K562 (cell line): ENCODE data around the gene LGALS12. TPM values are rescaled to one million over a fixed set of nuclear protein-coding genes. Genes with fewer than 3 reads are reported as not detected.

Source experiments
- ATAC-seq: fragments of 200-7000 bp; cut with Tn5 transposase; 3 replicates; pipeline ENCODE4 v1.9.1; 2020; ENCODE audit warnings: moderate library complexity
- BruUV-seq: library from RNA; stranded (reverse); fragments of 400-500 nt; replicated peaks from 2 replicates; lab custom pipeline; 2021; lab: Mats Ljungman, UMichigan
- CTCF ChIA-PET: fragments of 300-600 bp; formaldehyde crosslinking; extraction: SDS; loops from one replicate; lab custom pipeline; 2021; ENCODE audit warnings: low intra/inter-chr PET ratio; lab: Yijun Ruan, JAX
- POLR2A ChIA-PET: fragments of 300-600, 350-650 bp; sonication (Branson Sonifier 250); formaldehyde crosslinking; extraction: SDS; loops from one replicate; lab custom pipeline; 2021; ENCODE audit warnings: antibody characterized with exemption, inconsistent platforms; lab: Yijun Ruan, JAX
- DNase-seq, 4 experiments: peaks; one replicate each; pipeline versions ENCODE4 v3.0.0 to v3.0.0-alpha.2; 2011 to 2018; ENCODE audit warnings: low spot score in 3 of 4, mixed read lengths in 3 of 4; ENCODE audit errors: extremely low read depth in 1 of 4
- FAIRE-seq: peaks from 2 replicates; lab custom pipeline; 2011; peaks lifted over from hg19 to GRCh38; lab: Jason Lieb, UNC
- H2AFZ ChIP-seq: 2 replicates; pipeline ENCODE4 v1.6.0; 2011; ENCODE audit warnings: low read depth, low read length, control low read depth, inconsistent platforms
- H3K27ac ChIP-seq: fragments of 200-600 bp; 3 replicates; pipeline ENCODE4 v1.8.0; 2011; ENCODE audit warnings: low read depth, mild to moderate bottlenecking, control low read depth, inconsistent platforms, low read length, moderate library complexity, mixed read lengths; ENCODE audit errors: extremely low read depth
- H3K27me3 ChIP-seq, 2 experiments: fragments of 300-600 bp in 1 of 2; 2 replicates in 1 of 2; 3 replicates in 1 of 2; pipeline versions ENCODE4 v1.6.0 to v1.8.0; 2011; ENCODE audit warnings: inconsistent platforms in 2 of 2, low read length in 2 of 2, mild to moderate bottlenecking in 1 of 2, mixed read lengths in 1 of 2, moderate library complexity in 1 of 2; ENCODE audit not compliant: control insufficient read depth in 2 of 2, insufficient read depth in 2 of 2
- H3K36me3 ChIP-seq: fragments of 300-600 bp; 3 replicates; pipeline ENCODE4 v1.8.0; 2011; ENCODE audit warnings: mild to moderate bottlenecking, low read length, inconsistent platforms; ENCODE audit not compliant: control insufficient read depth, insufficient read depth
- H3K4me1 ChIP-seq, 2 experiments: fragments of 200-600 bp in 1 of 2; replicated peaks in 1 of 2; 2 replicates in 1 of 2; 3 replicates in 1 of 2; pipeline versions ENCODE4 v1.5.1 to v1.8.0; 2011; ENCODE audit warnings: inconsistent platforms in 2 of 2, low read length in 2 of 2, mild to moderate bottlenecking in 1 of 2, mixed read lengths in 1 of 2, moderate library complexity in 1 of 2; ENCODE audit not compliant: control insufficient read depth in 2 of 2, insufficient read depth in 2 of 2
- H3K4me2 ChIP-seq: 2 replicates; pipeline ENCODE4 v1.6.1; 2011; ENCODE audit warnings: low read length, control low read depth, inconsistent platforms, mixed read lengths; ENCODE audit not compliant: insufficient read depth
- H3K4me3 ChIP-seq: fragments of 200-600 bp; sonication (generic), shearing (Covaris generic); 2 replicates; pipeline ENCODE4 v1.5.1; 2016; ENCODE audit warnings: control low read depth, inconsistent platforms
- H3K79me2 ChIP-seq: fragments of 200-600 bp; 3 replicates; pipeline ENCODE4 v1.8.0; 2011; ENCODE audit warnings: low read length, inconsistent platforms; ENCODE audit not compliant: control insufficient read depth, insufficient read depth
- H3K9ac ChIP-seq, 2 experiments: 2 replicates each; pipeline versions ENCODE4 v1.6.0 to v1.6.1; 2011; ENCODE audit warnings: low read depth in 2 of 2, low read length in 2 of 2, control low read depth in 1 of 2, inconsistent platforms in 1 of 2, mild to moderate bottlenecking in 1 of 2, mixed read lengths in 1 of 2; ENCODE audit not compliant: insufficient read depth in 1 of 2
- H3K9me1 ChIP-seq: one replicate; pipeline ENCODE4 v1.6.0; 2011; ENCODE audit warnings: inconsistent platforms, mild to moderate bottlenecking, low read length, moderate library complexity; ENCODE audit not compliant: control insufficient read depth, insufficient read depth
- H3K9me3 ChIP-seq: replicated peaks from 2 replicates; pipeline ENCODE4 v1.5.1; 2011; ENCODE audit warnings: low read depth, low read length, inconsistent platforms; ENCODE audit not compliant: control insufficient read depth, insufficient read depth
- H4K20me1 ChIP-seq: replicated peaks from 2 replicates; pipeline ENCODE4 v1.6.1; 2011; ENCODE audit warnings: low read length, inconsistent platforms, mixed read lengths; ENCODE audit not compliant: control insufficient read depth, insufficient read depth
- FOXK1 ChIP-seq: sonication (generic); formaldehyde crosslinking; IDR thresholded peaks from 2 replicates; pipeline ENCODE4 v1.8.0; 2022; ENCODE audit warnings: missing genetic modification reagents, mild to moderate bottlenecking, borderline replicate concordance
- NCOA2 ChIP-seq, 2 experiments: fragments of 450-650 bp; IDR thresholded peaks; 2 replicates each; pipeline ENCODE4 v1.6.1; 2018; ENCODE audit warnings: mild to moderate bottlenecking in 2 of 2, moderate library complexity in 1 of 2; ENCODE audit not compliant: partially characterized antibody in 2 of 2
- NFATC3 ChIP-seq: fragments of 450-650 bp; IDR thresholded peaks from 2 replicates; pipeline ENCODE4 v1.6.1; 2017; ENCODE audit warnings: mild to moderate bottlenecking
- NR2C1 ChIP-seq, 2 experiments: fragments of 450-650 bp; IDR thresholded peaks; 2 replicates each; pipeline ENCODE4 v1.6.1; 2017; ENCODE audit warnings: mild to moderate bottlenecking in 2 of 2, antibody characterized with exemption in 1 of 2, inconsistent platforms in 1 of 2, missing compliant biosample characterization in 1 of 2, missing genetic modification characterization in 1 of 2
- NUFIP1 ChIP-seq: fragments of 450-650 bp; IDR thresholded peaks from 2 replicates; pipeline ENCODE4 v1.6.1; 2018; ENCODE audit not compliant: partially characterized antibody
- PCBP2 ChIP-seq: fragments of 200-400 bp; formaldehyde crosslinking; IDR thresholded peaks from 2 replicates; pipeline ENCODE4 v1.6.1; 2018; ENCODE audit warnings: low read length, low read depth, mild to moderate bottlenecking, moderate library complexity; ENCODE audit not compliant: poor library complexity, severe bottlenecking
- RBBP5 ChIP-seq: fragments of 200-600 bp; sonication (generic); IDR thresholded peaks from 2 replicates; pipeline ENCODE4 v1.6.1; 2012; ENCODE audit warnings: borderline replicate concordance, mild to moderate bottlenecking, low read length, control low read depth, inconsistent platforms; ENCODE audit not compliant: insufficient read depth, poor library complexity, severe bottlenecking
- RFX5 ChIP-seq: IDR thresholded peaks from 2 replicates; pipeline ENCODE4 v1.6.1; 2011; ENCODE audit warnings: low read depth, mild to moderate bottlenecking, improper control_type of control experiment, low read length
- TCFL5 ChIP-seq: fragments of 250-450 bp; sonication (Bioruptor Pico); conservative IDR thresholded peaks from 2 replicates; pipeline ENCODE4 v1.6.1; 2021; ENCODE audit warnings: mild to moderate bottlenecking, moderate library complexity, matching md5 sums
- XRCC5 ChIP-seq: fragments of 200-400 bp; formaldehyde crosslinking; IDR thresholded peaks from 2 replicates; pipeline ENCODE4 v1.6.1; 2017; ENCODE audit warnings: low read depth, mild to moderate bottlenecking, low read length
- ZNF212 ChIP-seq: fragments of 450-650 bp; formaldehyde crosslinking; IDR thresholded peaks from 2 replicates; pipeline ENCODE4 v1.4.0; 2020; ENCODE audit warnings: mild to moderate bottlenecking
- WGBS: fragments of 100-300 bp; shearing (Covaris generic); methylation state at CpG from one replicate; pipeline ENCODE4 v1.1.6; 2016; ENCODE audit warnings: low coverage, mixed read lengths; ENCODE audit not compliant: insufficient coverage; ENCODE audit errors: missing lambda C conversion rate; 5-methylcytosine and 5-hydroxymethylcytosine counted together
- in situ Hi-C: fragments of 300-500 bp; cut with MboI; formaldehyde crosslinking; loops from 4 replicates; pipeline ENCODE4 v1.15.0; 2018; ENCODE audit warnings: inconsistent platforms, mixed read lengths
- intact Hi-C: fragments of 100-400 bp; cut with micrococcal nuclease; formaldehyde crosslinking; loops from 2 replicates; pipeline ENCODE4 v1.14.2; 2022
- polyA plus RNA-seq, 8 experiments: library from polyadenylated mRNA; depleted of rRNA in 4 of 8; stranded (reverse) in 5 of 8; unstranded in 3 of 8; fragments of >200 nt; fragmentation: Nextera tagmentation in 2 of 8; fragmentation: Illumina TruSeq in 1 of 8; extraction: Ambion mirVana in 2 of 8; extraction: Trizol in 1 of 8; gene quantifications; 2 replicates each; pipeline versions ENCODE4 v1.2.1 to v1.2.3, GENCODE V29; 2011 to 2014; ENCODE audit warnings: inconsistent platforms in 1 of 8, missing spikeins in 1 of 8
- total RNA-seq, 7 experiments: library from RNA; depleted of rRNA in 6 of 7; stranded (reverse); fragments of >200 nt in 6 of 7; fragmentation: Illumina TruSeq in 2 of 7; extraction: Trizol in 2 of 7; gene quantifications; 2 replicates each; pipeline versions ENCODE4 v1.2.1 to v1.2.3, GENCODE V29; 2011 to 2021; ENCODE audit warnings: low replicate concordance in 1 of 7
- TF ChIP-seq, protein P1 (sequence below): fragments of 450-650 bp; formaldehyde crosslinking; IDR thresholded peaks from 2 replicates; pipeline ENCODE4 v1.4.0; 2020; ENCODE audit warnings: mild to moderate bottlenecking, mixed read lengths
- TF ChIP-seq, protein P2 (sequence below): fragments of 250-450 bp; sonication (Bioruptor Pico); IDR thresholded peaks from 2 replicates; pipeline ENCODE4 v1.4.0; 2020; ENCODE audit warnings: mild to moderate bottlenecking, moderate library complexity
- TF ChIP-seq, protein P3 (sequence below): fragments of 250-450 bp; sonication (Bioruptor Pico); IDR thresholded peaks from 2 replicates; pipeline ENCODE4 v1.8.0; 2022; ENCODE audit warnings: inconsistent platforms

Gene LGALS12
- total and polyA plus RNA-seq, 9 of the 15 experiments (the other 6 are each of a cell fraction or from before 2014, with no cell fraction given), result 0.66 to 8.0 (median 5.0) TPM

DNA sequence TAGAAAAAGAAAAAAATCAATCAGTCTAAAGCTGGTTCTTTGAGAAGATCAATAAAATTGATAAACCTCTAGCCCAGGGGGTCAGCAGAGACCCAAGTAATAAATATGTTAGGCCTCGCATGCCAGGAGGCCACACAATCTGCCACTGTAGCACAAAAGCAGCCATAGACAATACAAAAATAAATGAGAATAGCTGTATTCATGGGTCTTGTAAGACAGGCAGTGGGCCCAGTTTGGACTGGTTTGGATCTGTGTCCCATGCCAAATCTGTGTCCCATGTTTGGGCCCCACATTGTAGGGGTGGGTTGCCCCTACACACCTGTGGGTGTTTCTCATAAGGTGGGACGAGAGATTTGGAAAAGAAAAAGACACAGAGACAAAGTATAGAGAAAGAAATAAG, 24.1 kb downstream of the LGALS12 start:
- CTCF ChIA-PET, result no interaction called here
- DNase-seq, result no peak
- in situ Hi-C loops (no loop called here), intact Hi-C loops (no loop called here)
- POLR2A ChIA-PET, result interaction anchor here (0.7 to 1.2 kb wide), 2 partner anchors 8 to 281 kb away, joined by 3 read pairs; no protein-coding TSS in a partner anchor
- Histone ChIP-seq H2AFZ (peak overlapping the region; percentile 76; the same call in 1 of the 2 replicates), H3K36me3 (no peaks in the 10 kb centered on the region), H4K20me1 (no peaks in the 10 kb centered on the region), H3K9me3 (no peaks in the 10 kb centered on the region), H3K27me3 (no peaks in the 10 kb centered on the region), H3K9ac (no peak overlapping the region), H3K4me2 (no peak overlapping the region), H3K4me3 (no peak overlapping the region), H3K27ac (no peak overlapping the region), H3K9me1 (no peaks in the 10 kb centered on the region), H3K79me2 (no peaks in the 10 kb centered on the region), H3K4me1 (peaks cover 1 to 47% of the 10 kb centered on the region in 2 experiments; a peak in 4 of 5 replicates)
- no TSS peak for BruUV-seq
- 67% methylated on average over 2 of the region's 2 CpGs for WGBS
- ATAC-seq, result no peak
- no peak for FAIRE-seq
- TF ChIP-seq RBBP5 (no peak), NUFIP1 (no peak), NFATC3 (no peak), XRCC5 (no peak), NCOA2 (IDR thresholded peaks at IDR 0.05; ENCODE audit: partially characterized antibody in 2 of 2) (no peak), ZNF212 (CRISPR knock-in tag) (no peak), RFX5 (no peak), FOXK1 (CRISPR knock-in tag) (no peak), PCBP2 (no peak), TCFL5 (CRISPR knock-in tag) (no peak), NR2C1 (IDR thresholded peaks at IDR 0.05) (no peak), NR2C1 (tag; IDR thresholded peaks at IDR 0.05) (no peak)
- TF ChIP-seq, protein P1, sequence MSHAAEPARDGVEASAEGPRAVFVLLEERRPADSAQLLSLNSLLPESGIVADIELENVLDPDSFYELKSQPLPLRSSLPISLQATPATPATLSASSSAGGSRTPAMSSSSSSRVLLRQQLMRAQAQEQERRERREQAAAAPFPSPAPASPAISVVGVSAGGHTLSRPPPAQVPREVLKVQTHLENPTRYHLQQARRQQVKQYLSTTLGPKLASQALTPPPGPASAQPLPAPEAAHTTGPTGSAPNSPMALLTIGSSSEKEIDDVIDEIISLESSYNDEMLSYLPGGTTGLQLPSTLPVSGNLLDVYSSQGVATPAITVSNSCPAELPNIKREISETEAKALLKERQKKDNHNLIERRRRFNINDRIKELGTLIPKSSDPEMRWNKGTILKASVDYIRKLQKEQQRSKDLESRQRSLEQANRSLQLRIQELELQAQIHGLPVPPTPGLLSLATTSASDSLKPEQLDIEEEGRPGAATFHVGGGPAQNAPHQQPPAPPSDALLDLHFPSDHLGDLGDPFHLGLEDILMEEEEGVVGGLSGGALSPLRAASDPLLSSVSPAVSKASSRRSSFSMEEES (CRISPR knock-in tag), result no peak
- TF ChIP-seq, protein P2, sequence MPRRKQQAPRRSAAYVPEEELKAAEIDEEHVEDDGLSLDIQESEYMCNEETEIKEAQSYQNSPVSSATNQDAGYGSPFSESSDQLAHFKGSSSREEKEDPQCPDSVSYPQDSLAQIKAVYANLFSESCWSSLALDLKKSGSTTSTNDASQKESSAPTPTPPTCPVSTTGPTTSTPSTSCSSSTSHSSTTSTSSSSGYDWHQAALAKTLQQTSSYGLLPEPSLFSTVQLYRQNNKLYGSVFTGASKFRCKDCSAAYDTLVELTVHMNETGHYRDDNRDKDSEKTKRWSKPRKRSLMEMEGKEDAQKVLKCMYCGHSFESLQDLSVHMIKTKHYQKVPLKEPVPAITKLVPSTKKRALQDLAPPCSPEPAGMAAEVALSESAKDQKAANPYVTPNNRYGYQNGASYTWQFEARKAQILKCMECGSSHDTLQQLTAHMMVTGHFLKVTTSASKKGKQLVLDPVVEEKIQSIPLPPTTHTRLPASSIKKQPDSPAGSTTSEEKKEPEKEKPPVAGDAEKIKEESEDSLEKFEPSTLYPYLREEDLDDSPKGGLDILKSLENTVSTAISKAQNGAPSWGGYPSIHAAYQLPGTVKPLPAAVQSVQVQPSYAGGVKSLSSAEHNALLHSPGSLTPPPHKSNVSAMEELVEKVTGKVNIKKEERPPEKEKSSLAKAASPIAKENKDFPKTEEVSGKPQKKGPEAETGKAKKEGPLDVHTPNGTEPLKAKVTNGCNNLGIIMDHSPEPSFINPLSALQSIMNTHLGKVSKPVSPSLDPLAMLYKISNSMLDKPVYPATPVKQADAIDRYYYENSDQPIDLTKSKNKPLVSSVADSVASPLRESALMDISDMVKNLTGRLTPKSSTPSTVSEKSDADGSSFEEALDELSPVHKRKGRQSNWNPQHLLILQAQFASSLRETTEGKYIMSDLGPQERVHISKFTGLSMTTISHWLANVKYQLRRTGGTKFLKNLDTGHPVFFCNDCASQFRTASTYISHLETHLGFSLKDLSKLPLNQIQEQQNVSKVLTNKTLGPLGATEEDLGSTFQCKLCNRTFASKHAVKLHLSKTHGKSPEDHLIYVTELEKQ (CRISPR knock-in tag), result no peak
- TF ChIP-seq, protein P3, sequence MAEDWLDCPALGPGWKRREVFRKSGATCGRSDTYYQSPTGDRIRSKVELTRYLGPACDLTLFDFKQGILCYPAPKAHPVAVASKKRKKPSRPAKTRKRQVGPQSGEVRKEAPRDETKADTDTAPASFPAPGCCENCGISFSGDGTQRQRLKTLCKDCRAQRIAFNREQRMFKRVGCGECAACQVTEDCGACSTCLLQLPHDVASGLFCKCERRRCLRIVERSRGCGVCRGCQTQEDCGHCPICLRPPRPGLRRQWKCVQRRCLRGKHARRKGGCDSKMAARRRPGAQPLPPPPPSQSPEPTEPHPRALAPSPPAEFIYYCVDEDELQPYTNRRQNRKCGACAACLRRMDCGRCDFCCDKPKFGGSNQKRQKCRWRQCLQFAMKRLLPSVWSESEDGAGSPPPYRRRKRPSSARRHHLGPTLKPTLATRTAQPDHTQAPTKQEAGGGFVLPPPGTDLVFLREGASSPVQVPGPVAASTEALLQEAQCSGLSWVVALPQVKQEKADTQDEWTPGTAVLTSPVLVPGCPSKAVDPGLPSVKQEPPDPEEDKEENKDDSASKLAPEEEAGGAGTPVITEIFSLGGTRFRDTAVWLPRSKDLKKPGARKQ (CRISPR knock-in tag), result no peak
